ENCODE data around the gene MEX3D.

The MEX3D gene

DNA sequence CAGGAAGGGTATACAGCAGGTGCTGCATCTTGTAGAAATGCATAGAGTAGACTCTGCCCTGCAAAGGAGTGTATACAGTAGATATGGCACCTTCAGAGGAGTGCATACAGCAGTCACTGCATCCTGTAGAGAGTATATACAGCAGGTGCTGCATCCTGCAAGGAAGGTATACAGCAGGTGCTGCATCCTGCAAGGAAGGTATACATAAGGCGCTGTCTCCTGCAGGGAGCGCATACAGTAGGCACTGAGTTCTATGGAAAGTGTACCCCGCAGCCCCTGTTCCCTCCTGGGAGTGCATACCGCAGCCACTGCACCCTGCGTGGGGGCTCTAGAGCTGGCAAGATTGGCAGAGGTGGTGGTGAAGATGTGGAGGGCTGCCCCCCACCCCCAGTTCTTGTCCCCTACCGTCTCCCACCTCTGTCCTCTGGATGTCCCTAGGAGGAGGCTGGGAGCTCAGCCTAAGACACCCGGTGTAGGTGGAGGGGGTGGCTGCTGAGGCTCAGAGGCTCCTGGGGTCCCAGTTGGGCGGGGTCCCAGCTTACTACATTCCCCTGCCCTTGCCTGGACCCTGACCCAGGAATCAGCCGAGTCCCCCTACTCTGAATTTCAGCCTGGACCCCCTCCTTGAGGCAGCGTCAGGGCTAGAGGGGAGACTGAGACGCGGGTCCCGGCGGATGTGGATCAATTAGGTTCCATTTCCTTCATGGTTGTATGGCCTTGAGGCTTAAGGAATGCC, 53.0 kb downstream of the MEX3D start:
- DNase-seq = no peak

GRCh38 chr19:1514295-1514661, 53.8 kb downstream of the MEX3D start:
- DNase-seq = no peak

DNA sequence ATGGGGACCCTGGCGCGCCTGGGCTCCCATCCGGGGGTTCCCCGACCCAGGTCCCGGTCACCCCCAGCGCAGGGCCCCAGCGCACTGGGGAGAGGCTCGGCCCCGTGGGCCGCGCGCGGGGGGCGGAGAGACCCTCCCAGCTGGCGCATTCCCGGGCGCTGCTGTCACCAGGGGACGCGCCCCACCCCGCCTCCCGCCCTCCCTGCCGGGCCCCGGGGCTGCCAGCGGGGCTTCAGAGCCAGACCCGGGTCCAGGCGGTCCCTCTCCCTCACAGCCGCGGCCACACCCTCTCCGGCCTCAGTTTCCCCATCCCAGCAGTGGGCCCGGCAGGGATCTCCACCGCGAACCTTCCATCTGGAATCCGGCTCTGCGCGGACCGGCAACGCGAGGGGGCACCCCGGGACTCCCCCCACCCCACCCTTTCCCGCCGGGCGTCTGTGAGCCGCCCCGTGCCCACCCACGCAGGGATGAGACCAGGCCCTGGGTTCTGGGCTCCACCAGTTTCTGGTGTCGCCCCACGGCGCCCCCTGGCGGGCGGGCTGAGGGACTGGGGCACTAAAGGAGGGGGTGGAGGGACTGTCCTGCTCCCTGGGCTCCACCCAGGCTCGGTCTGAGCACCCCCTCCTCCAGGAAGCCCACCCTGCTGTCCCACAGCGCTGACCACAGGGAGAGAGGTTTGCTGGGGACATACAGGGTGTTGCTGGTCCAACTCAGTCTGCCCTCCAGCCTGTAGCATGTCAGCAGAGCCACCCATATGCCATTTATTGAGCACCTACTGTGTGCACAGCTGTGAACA, 54.4 kb downstream of the MEX3D start:
- peak; percentile 82 for DNase-seq

DNA sequence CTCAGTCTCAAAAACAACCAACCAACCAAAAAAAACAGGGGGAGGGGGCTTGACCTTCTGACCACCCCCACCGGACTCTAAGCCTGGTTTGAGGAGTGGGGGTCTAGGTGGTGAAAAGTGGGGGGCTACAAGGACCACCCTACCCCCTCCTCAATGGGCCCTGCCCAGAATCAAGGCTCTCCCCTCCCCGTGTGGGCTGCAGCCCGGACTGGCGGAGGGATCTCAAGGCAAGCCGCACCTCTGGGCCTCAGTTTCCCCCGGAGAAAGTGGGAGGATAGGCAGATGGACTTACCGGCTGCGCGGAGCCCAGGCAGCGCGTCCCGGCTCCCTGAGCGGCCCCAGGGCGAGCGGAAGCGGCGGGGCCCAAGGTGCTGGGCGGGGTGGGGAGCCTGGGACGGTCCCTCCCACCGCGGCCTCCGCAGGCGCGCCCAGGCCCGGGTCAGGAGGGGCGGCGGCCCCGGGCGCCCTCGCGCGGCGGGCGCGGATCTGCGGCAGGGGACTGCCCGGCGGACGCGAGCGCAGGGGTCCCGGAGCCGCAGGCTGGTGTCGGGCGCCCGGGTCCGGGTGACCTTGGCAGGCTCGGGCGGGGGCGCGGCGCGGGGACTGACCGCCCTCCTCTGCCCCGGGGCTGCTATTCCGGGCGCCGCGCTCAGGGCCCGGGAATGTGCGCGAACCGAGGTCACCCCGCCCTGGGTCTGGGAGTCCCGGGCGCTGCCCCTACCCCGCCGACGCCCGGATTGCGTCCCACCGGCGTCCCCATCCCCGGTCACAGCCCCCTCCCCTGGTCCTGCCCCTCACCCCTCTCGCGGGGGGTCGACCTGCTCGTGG, 55.2 kb downstream of the MEX3D start, which contains the start of gene ADAMTSL5:
Gene ADAMTSL5 (minus strand): TSS at position 349 of the 828 bp plus-strand sequence. CDS start 2,076 bp downstream, outside the sequence.
- peak; percentile 83 for DNase-seq

DNA sequence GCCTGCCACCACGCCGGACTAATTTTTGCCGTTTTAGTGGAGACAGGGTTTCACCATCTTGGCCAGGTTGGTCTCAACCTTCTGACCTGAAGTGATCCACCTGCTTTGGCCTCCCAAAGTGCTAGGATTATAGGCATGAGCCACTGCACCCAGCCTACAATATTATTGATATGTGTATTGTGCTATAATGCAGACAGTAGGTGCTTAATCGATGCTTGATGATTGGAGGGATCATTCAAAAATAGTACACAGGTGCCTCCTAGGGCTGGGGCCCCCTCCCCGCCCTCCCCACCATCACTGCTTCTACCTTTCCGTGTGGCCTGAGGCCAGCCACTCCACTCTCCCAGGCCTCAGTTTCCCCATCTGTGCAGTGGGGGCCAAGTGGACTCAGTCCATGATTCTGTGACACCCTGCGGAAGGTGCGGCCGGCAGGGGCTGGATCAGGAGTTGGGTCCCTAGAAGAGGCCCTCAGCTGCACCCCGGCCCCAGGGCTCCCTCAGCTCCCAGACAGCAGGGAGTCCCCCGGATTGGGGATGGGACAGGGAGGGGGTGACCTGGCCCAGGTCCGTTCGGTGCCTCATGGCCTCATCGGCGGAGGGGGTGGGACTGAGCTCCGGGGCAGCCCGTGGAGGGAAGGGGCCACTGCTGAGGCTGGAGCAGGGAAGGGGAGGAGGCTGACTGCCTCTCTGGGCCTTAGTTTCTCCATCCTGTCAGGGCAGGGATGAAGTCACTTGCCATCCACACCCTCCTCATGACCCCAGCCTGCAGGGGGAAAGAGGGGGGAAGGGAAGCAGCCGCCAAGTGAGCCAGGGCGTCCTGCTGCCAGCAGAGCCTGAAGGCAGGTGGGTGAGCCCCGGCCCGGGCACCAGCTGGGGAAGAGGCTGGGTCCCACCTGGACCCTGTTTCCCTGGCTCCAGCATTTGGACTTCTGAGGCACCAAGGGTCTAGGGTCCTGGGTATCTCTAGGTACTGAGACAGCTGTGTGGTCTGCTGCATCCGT, 56.5 kb downstream of the MEX3D start:
- DNase-seq = no peak

GRCh38 chr19:1510807-1511206, 57.3 kb downstream of the MEX3D start:
- no peak for DNase-seq

GRCh38 chr19:1510442-1510806, 57.7 kb downstream of the MEX3D start:
- DNase-seq = no peak

DNA sequence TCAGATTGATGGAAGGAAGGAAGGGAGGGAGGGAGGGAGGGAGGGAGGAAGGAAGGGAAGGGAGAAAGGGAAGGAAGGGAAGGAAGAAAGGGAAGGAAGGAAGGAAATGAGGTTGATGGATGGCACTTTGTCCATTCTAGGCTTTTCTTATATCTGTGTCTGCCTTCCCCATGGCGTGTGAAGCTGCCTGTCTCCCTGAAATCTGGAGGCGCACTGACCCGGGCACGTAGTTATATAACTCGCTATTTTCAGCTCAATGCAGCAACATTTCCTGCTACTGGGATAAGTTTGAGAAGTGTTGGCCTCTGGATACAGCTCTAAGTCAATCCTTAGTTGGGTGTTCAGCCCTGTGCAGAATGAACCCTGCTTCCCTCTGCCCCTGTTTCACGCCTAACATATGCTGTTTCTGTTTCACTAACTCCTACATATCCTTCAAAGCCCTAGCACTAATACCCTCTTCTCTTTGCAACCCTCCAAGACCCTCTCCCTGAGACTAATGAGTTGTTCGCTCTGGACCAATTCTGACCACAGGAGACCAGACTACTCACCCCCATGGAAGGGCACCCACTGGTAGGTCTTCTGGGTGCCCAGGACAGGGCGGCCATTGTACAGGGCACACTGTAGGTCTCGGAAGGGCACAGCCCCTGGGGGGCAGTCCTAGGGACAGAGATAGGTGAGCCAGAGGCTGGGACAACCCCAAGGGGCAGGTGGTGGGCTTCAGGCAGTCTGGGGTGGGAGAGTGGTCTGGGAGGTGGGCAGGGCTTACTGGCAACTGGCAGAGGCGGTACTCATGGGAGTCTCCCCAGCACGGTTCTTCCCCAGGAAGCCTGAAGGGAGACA, 58.3 kb downstream of the MEX3D start:
- no peak for DNase-seq

GRCh38 chr19:1508507-1508856, 59.6 kb downstream of the MEX3D start:
- DNase-seq = no peak

DNA sequence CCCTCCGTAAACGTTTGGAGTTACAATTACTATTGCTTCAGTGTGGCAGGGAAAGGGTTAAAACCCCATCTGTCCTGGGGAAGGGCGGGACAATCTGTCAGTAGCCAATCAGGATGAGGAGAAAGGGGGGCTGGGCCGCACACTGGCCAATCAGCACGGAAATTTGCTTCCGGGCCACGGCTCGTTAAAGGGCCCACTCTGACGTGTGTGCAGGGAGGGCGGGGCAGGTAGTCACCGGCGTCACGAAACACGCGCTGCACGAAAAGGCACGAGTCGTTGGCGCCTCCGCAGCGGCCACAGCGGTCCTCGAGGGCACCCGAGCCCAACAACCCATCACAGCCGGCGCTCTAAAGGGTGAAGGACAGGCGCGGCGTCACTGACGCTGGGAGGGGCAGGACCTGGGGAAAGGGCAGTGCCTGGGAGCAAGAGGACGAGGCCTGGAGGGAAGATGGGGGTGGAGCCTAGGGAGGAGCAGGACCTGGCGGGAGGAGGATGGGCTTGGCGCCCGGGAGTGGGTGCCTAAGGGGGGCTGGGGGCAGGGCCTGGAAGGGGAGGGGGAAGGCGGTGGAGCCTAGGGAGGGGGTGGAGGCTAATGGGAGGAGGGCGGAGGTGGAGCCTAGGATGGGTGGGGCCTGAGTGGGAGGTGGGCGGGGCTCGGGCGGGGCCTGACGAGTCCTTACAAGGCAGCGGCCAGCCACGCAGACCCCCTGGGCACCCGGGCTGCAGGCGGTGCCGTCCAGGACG, 60.2 kb downstream of the MEX3D start:
- DNase-seq = peak; percentile 97

- DNase-seq = no peak
These were observed 60.9 kb downstream of the MEX3D start for GRCh38 chr19:1507192-1507660.

GRCh38 chr19:1505991-1506881, 61.9 kb downstream of the MEX3D start:
- no peak for DNase-seq

GRCh38 chr19:1505012-1505411, 63.1 kb downstream of the MEX3D start:
- DNase-seq = no peak

All from hematopoietic multipotent progenitor cell treated with erythropoietin and hydrocortisone succinate and interleukin-3 and kit ligand, for 4 days (in vitro differentiated cells).